ENCODE data around the gene SPCS3.
A peak's percentile ranks its signal among the peaks of the same experiment; 100 is the strongest.
"Not testable (repeated sequence)": the region's sequence is repeated elsewhere in the genome, so short reads cannot be mapped to it uniquely, and the experiment has no call there.

Gene SPCS3

DNA sequence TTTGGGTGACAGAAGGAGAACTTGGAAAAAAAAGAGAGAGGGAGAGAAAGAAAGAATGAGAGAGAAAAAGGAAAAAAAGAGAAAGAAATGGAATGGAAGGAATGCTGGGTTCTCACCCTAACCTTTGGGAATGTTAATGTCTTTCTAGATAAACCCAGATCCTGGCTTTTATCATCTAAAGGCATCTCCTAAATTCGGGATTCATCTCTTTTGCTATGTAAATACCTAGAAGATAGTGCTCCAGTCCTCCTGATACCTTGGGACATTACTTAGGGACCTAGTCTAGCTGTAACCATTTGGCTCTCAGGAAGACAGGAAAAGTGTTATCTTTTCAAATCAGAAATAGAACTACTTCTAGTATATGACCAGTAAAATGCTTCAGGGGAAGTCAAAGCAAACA, 15.8 kb upstream of the SPCS3 start:
- no peak for DNase-seq

DNA sequence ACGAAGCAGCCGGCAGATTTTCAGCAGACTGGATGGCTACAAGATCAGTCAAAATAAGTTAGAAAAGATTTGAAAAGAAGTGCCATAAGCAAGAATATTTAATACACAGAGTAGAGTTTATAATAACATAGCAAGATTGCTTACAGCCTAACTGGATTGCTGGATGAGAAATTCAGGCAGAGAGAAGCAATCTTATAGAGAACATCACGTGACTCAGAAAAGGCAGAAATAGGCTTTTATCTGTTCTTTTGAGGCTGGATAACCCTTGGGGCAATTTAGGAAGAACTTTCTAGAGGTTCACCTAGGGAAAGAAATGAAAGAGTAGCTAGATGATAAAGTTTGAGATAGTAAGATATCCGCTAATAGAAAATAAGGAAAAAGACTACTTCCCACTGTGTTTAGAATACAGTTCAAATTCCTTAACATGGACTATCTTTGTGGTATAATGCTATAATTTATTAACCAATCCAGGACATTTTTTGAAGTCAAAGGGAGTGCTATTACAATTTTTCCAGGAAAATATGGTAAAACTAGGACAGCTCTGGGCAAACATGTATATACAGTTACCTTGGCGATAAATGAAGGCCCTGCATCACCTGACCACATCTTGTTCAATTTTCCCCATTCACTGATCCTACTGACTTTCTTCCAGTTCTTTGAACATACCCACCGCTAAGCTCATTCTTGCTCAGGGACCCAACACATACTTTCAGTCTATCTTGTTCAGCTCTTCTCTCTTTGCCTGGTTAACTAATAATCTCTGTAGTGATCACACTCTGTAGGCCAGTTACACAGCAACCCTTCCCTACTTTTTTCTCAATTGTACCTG, 12.7 kb upstream of the SPCS3 start:
- no peak for DNase-seq

DNA sequence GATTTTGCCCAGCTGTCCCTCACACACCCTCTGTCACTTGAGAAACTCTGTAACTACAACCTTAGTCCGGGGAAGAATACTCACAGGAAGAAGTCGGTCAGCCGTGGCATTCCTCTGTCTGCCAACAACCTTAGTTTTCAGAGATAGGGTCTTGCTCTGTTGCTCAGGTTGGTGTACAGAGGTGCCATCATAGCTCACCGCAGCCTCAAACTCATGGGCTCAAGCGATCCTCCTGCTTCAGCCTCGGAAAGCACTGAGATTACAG, 12.2 kb upstream of the SPCS3 start:
- DNase-seq, result no peak

DNA sequence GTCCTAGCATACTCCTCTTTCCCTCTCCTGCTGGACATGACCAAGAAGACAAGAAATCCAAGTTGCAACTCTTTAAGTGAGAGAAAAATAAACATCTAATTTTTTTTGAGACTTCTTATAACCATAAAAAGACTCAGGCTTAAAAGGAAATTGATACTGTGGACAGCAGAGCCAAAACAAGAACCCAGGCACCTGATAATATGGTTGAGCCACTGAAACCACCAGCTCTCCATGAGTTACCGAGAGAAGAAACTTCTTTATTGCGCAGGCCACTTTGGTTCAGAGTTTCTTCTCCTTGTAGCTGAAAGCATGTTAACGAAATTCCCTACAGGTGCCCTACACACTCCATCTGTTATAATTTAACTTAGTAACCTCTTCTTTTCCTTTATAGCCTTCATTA, 11.3 kb upstream of the SPCS3 start:
- DNase-seq, result no peak

DNA sequence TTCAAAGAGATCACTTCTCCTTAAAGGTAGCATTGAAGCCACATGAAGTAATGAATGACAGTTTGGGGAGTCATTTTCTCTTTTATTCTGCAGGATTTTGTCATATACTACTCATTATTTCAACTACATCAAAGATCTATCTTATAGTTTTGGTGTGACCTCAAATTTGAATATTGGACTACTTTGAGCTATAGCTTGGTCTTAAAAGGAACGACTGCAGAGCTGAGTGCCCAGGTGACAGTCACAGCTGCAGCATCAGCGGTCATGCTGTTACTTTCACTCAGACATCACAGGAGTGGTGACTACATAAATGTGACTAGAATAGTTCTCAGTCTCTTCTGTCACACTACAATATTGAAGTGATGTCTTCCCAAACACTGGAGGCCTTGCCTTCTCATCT, 10.7 kb upstream of the SPCS3 start:
- DNase-seq, result no peak

DNA sequence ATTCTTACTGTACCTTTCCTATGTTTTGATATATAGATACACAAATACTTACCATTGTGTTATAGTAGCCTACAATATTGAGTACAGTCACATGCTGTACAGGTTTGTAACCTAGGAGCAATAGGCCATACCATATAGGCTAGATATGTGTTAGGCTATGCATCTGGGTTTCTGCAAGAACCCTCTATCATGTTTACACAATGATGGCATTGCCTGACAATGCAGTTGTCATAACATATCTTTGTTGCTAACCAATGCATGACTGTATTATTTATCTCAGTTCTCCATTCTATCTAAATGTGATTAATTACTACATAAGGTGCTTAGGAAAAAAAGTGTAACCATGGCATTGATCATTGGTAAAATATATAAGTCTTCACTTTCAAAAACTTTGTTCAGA, 10.0 kb upstream of the SPCS3 start:
- DNase-seq, result no peak

DNA sequence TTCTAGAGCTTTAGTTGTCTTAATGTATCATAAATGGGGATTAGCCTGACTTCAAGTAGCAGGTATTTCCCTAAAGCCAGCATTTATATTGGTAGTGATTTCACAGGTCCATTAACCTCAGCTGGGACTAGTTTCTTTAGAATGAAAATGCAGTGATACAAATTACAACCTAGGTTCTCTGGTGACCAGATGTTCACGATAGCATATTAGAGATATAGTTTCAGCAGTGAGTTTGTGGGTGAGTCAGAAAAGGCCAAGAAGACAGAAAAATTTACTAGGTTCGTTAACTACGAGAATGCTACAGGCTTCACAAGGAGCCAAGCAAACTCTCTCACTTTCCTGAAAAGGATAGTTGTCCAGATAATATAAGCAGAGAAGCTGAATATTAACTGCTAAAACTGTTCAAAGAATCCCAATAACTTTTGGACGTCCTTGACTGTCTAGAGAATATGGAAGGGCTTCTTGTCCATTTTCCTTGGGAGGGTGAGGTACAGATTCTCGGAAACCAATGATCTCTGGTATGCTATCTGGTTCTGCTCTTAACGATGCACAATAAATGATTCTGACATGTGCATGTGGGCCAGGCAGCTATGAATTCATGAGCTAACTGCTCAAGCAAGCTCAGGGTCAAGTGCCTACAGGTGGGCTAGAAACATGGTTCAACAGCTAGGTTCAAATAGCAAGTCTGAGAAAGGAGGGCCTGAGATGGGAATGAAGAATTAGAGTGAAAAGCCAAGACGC, 6.0 kb upstream of the SPCS3 start:
- no peak for DNase-seq

DNA sequence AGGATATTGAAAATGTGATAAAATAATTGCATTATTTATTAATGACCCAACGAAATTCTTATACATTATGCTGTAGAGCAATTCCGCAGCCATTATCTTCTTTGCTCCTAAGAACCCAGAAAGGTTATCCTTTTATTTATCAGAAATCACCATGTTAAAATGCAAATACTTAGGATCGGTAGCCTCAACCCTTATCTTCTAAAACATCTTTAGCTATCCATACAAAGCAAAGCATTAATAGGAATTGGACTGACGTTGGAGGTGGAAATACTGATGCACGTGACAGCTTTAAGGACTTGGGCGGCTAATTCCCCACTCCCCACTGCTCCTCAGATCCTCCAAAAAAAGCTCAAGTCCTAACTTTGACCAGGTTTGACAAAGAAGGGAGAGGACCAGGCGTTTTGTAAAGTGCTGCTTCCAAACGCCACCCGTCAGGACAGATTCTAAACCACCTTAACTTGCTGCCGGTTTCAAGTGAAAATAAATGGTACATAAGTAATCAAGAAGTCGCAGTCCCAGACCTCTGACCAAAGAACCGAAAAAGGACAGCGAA, 539 bp upstream of the SPCS3 start:
- no peak for DNase-seq

DNA sequence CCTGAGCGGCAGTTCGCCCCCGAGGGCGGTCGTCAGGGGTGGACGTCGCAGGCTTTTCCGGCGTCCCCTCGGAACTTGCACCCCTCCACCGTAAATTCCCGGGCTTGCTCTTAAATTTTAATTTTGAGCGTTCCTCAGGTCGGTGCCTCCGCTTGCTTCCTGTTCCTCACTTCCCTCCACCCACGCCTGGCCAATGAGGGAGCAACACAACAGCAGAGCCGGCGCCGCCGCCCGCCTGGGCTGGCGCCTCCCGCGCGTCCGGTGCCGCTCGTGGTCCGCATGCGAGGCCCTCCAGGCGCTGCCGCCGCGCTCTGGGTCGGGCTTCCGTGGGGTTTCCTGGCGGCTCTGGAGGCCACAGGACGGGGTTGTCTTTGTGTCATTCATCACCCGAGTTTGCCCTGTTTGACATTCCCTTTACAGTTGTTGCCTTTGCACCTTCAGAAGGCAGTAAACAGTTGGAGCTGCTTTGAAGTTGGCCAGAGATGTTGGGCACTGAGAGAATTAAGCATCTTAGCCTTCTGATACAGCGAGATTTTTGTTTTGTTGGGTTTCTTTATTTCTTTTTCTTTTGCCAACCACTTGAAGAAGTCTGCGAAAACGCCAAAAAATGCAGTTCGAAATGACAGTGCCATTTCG, 692 bp downstream of the SPCS3 start:
- DNase-seq, result peak; percentile 28 to 89 (median 73)

DNA sequence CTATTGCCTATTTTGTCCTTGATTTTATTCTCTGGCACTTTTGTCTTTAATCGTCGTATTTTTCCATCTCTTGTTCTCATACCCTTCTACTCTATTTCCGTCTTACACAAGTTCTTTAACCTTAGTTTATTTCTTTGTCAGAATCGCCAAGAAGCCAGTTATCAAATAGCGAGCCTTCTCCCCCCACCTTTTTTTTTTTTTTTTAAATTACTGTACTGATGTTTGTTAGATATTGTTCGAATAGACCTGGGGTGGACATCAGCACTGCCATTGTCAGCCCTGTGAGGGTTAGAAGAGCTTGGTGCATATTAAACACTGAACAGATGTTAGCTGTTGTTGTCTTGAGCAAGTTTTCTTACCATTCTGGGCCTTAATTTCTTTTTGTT, 1.2 kb downstream of the SPCS3 start:
- DNase-seq, result no peak

DNA sequence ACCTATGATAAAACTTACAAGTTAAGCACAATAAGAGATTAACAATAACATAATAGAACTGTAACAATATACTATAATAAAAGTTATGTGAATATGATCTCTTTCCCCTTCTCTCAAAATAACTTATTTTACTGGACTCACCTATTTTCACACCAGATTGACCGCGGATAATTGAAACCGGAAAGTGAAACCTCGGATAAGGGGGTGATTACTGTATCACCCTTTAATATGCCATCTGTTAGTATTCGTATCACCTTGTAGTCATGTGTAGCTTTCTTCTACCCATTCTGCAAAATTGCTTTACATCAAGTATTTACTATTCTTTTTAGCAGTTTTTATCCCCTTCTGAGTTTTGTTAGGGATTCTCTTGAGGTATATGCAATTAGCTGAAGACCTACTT, 1.8 kb downstream of the SPCS3 start:
- no peak for DNase-seq

DNA sequence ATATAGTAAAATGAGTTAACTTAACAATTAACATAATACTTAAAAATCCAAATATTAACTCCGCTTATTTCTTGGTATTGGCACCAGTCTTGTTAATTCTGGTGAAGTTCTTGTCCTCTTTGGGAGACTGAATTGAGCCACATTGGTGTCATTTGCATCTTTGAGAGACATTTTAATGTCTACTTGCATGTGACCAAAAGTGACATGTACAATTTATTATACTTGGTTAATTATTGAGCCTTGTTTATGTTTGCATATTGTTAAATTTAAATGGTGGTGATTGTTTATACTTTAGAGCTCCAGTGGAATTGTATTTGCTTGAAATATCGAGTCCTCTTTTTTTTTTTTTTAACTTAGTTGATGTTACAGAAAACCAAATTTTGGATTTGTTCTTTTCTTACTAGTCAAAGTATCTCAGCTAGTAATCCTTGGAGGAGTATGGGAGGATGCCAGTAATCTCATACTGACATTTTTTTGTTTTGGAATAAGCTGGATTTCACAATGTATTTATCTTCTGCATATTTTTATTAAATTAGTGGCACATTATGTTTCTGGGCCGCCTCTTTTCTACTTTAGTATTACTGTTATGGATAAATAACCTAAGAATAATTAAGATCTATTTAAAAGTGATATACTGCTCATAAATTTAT, 3.9 kb downstream of the SPCS3 start:
- DNase-seq, result no peak

DNA sequence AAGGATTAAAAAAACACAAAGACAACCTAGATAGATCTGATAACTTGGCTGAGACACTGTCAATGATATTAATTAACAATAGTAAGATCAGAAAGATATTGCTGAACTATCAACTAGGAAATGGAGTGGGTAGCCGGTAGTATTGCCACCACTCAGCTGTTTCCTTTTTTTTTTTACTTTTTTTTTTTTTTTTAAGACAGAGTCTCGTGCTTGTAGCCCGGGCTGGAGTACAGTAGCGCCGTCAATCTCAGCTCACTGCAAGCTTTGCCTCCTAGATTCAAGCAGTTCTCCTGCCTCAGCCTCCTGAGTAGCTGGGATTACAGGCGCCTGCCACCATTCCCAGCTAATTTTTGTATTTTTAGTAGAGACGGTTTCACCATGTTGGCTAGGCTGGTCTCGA, 5.1 kb downstream of the SPCS3 start:
- DNase-seq, result not testable (repeated sequence)

DNA sequence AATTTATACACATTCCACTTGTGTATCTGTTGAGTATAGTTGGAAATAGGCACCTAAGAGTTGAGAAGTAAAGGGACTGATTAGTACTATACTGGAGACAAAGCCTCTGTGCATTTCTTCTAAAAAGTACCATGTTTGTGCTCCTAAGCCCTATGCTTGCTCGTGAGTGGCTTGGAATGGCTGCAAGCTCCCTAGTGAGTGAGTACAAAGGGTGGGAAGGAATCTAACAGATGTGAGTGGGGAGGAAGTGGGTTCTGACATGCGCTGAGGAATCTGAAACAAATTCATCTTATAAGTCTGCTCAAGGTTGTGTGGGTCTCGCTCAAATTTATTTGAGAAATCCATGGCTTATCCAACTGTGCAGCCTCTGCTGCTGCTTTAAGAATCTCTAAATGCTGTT, 13.3 kb downstream of the SPCS3 start:
- no peak for DNase-seq

DNA sequence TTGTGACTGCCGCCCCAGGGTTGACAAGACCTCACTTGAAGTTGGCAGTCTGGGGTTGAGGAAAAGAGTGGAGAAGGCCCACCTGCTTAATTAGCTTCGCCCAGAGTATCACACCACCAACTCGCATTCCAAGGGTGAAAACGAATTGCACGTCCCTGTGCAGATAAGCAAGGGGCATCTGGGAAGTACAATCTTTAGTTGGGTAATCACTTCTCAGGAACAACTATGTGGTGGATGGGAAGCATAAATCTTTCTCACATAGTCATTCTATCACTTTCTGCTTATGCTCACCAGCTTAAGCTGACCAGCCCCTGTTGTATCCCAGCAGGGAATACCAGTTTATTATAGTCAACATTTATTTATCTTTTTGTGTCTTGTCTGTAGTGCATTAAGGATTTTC, 14.3 kb downstream of the SPCS3 start:
- no peak for DNase-seq

DNA sequence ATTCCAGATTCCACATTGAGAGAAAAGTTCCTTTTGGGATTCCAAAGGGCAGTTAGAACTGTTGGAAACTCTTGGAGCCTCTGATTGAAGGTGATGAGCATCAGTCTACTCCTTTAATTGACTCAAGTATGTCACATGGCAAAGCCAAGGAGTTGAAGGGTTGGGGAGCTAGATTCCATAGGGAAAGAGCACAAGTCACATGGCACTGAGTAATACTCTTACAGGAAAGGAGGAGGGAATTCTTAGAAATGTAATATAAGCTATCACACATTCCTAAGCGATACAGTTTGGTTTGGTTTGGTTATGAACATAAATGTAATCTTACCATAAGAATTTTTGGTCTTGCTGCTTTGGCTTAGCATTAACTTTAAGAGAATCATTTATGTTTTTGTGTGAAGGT, 15.7 kb downstream of the SPCS3 start:
- no peak for DNase-seq

DNA sequence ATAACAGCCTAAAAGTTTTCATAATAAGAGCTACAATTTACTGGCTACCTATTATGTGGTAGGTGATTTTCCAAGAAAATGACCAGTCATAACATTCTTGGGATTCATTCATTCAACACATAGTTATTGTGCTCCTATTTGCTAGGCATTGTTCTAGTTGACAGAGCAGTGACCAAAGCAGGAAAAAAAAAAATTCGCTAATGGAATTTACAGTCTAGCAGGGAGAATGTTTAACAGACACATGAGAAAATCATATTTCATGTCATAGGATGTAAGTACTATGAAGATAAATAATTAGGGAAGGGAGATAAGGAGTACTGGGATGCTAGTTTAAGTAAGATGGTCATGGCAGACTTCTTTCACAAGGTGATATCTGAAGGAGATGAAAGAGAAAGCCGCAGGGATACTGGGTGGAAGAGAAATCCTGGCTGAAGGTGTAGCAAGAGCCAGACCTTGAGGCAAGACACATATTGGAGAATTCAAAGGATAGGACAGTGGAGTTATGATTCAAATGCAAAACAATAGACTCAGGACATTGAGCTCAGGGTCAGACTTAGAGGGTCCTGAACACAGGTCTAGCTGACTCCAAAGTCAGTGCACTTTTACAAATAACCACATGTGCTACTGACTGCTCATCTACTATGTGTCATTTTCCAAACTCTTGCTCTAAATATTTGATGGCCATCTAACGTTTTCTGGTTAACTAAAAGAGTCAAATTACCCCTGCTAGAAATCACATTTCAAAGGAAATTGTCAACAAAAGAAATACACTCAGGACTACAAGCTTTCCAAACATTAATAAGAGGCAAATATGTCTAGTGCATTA, 20.4 kb downstream of the SPCS3 start:
- DNase-seq, result no peak

DNA sequence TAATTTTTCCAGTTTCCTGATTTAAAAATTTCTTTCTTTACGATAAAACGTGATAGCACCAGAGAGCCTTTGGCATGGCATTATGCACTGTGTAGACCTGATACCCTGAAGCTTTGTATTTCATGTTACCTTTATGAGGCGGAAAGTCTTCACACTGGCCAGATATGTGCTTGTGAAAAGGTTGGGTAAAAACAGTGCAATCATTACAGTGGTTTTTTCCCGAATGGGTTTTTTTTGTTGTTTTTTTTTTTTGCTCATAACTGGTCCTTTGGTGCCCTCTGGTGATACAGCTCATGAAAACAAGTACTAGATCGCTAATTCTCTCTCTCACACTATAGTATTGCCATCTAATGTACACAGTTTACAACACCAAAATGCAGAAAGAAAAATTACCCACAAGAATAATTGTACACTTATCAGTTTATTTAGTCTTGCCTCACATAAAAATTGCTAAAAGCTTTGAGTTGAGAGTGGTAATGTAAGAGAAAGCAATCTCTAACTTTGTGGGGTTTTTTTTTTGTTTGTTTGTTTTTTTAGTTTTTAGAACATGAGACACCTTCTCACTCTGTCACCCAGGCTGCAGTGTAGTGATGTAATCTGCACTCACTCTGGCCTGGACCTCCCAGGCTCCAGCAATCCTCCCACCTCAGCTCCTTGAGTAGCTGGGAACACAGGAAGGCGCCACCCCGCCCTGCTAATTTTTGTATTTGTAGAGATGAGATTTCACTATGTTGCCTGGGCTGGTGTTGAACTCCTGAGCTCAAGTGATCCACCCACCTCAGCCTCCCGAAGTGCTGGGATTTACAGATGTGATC, 21.3 kb downstream of the SPCS3 start:
- DNase-seq, result peak in 2 of 58 donors; percentile 17 to 31

DNA sequence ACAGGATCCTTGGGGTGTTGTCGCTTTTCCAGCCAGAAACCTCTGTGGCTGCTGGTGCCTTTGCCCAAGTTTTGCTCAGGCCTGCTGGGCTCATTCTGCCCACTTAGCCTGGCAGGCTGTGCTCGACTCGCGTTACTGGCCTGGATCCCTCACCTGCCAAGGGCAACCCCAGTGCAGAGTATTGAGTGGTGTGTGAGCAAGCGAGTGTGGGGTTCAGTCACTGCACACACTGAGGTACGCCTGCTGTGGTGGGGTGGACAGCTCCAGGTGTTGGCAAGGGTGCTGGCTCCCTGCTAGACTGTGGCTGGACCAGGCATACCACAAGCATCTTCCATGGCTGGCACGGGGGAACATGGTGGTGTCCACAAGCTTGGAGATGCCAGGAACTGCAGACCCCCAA, 22.6 kb downstream of the SPCS3 start:
- no peak for DNase-seq

DNA sequence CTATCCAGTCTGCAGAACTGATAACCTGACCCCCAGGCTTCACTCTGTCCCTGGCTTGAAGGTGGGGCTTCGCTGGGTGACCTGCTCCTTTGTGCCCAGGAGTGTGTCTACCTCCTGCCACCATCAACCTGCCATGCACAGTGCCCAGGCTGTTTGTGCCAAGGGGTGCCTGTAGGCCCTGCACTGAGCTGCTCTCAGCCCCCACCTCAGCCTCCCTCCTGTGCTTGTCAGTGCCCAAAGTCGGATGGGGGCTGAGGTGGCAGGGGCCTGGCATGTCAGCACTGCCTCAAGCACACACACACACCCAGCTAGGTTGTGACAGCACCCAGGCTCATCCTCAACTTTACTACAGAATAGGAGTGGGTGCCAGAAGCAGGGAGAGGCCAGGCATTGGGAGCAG, 23.5 kb downstream of the SPCS3 start:
- DNase-seq, result no peak

Data from anterior cingulate cortex (tissue), 58 donors.